Stimulated activated CD4-positive, alpha-beta T cell treated with anti-CD3 and anti-CD28 coated beads, Interleukin-12 subunit alpha, Interleukin-12 subunit beta, amount 100 ng/mL, for 24 hours (primary cell): Measurements from ENCODE around the gene HSD3B7.
"Not testable (repeated sequence)": the region's sequence is repeated elsewhere in the genome, so short reads cannot be mapped to it uniquely, and the experiment has no call there.

Source experiments
- DNase-seq, 2 experiments: peaks; one replicate each; pipeline ENCODE4 v3.0.0-alpha.2; 2020; ENCODE audit warnings: low read depth in 2 of 2

The HSD3B7 gene

GRCh38 chr16:31000671-31001382, 15.8 kb downstream of the HSD3B7 start:
- DNase-seq: no peak

GRCh38 chr16:31001507-31002249, 16.7 kb downstream of the HSD3B7 start:
- no peak for DNase-seq

- DNase-seq: no peak
These were observed 17.3 kb downstream of the HSD3B7 start for GRCh38 chr16:31002250-31002700.

DNA sequence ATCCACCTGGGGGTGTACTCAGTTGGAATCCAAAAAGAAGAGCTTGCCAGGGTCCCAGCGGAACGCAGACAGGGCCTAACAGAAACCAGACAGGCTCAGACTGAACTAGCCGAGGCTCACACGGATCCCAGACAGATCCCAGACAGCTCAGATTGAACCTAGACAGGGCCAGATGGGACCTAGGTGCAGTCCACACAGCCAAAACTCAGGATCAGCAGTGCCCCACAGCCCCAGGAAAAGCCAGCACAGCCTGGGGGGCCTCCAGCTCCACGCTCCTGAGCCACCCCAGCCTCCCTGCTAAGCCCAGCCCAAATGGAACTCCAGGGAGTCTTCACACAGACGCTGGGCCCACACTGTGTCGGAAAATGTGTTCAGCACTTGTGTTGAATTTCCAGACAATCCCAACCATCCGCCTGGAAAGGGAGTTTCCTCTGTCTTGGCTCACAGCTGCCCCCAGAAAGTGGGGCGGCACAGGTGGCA, 17.9 kb downstream of the HSD3B7 start:
- no peak for DNase-seq

GRCh38 chr16:31003744-31004143, 18.7 kb downstream of the HSD3B7 start:
- DNase-seq: no peak

DNA sequence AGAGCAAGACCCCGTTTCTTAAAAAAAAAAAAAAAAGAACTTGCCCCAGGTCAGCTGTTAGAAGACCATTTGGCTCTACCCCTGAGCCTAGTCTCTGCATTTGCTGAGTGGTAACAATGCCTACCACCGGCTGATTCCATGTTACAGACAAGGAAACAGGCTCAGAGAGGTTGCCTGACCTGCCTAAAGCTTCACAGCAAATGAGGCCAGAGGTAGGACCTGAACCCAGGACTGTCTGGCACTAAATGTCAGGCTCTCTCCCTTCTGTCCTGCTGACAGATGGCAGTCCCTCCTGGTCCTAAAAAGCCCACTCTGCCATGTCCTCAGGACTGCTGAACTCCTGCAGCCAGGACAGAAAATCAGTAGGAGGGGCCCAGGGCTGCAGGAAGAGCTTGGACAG, 19.7 kb downstream of the HSD3B7 start:
- no peak for DNase-seq

- DNase-seq: no peak
These were observed 20.5 kb downstream of the HSD3B7 start for GRCh38 chr16:31005350-31006085.

DNA sequence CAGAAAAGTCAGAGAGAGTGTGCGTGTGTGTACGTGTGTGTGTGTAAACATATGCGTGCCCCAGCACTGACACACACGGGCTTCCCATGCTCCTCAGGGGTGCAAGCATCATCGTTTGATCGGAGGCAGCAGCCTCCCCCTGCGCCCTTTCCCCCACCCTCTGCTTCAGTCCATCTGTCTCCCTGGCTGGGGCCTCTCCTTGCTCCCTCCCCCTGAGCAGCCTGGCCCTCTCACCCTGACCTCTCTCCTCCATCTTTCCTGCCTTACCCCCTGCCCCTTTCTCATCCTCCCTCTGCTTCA, 21.0 kb downstream of the HSD3B7 start:
- DNase-seq: no peak

GRCh38 chr16:31006589-31006988, 21.6 kb downstream of the HSD3B7 start:
- no peak for DNase-seq

DNA sequence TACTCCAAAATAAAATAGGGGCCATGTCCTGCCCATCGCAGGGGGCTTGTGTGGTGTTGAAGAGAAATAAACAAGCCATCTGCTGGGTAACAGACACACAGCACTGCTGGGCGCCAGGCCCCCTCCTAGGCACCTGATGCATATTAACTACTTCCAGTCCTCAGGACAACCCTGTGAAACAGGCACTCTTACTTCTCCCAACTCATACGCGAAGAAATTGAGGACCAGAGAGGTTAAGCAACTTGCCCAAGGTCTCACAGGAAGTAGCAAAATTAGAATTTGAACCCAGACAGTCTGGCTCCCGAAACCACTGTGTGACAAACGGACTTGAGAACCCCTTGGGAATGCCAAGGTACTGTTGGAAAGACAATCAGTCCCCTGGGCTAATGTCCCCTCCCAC, 22.7 kb downstream of the HSD3B7 start:
- no peak for DNase-seq

DNA sequence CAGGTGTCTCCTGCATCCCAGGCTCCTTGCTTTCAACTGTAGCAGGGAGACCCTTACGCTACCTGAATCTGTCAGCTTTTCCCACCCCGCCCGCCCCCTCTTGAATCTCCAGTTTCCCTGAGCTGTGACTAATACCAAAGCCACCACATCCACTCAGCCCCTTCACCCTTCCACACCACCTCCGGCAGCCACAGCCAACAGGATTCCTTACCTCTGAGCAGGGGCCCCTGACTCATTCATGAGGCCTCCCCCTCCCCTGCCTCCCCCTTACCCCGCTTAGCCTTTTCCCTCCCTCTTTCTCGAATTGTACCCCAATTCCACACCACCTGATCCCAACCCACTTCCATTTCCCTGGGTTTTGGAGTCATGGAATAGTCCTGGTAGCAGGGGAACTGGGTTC, 23.1 kb downstream of the HSD3B7 start:
- DNase-seq: no peak

- DNase-seq: no peak
These were observed 23.5 kb downstream of the HSD3B7 start for GRCh38 chr16:31008551-31008950.

DNA sequence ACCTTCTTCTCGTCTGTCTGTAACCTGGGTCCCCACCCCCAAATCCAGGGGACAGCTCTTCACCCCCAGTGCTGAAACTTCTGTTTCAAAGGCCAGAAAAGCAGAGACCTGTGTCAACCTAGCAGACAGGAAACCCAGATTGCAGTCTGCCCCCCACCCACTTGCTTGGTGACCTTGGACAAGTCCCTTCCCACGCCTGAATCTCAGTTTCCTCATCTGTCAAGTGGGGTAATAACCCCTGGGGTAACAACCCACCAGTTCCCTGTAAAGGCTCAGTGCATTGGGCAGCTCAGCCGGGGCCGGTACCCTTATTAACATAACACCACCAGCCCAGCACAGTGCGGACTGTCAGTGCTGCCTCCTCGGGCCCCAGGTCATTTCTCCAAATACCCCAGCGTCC, 24.1 kb downstream of the HSD3B7 start:
- no peak for DNase-seq

- DNase-seq: no peak
These were observed 25.0 kb downstream of the HSD3B7 start for GRCh38 chr16:31009894-31010584.

GRCh38 chr16:31010585-31011325, 25.7 kb downstream of the HSD3B7 start, which contains the start of gene STX1B:
Gene STX1B, minus strand, starts transcription at chr16:31010638. Its CDS starts 242 bp downstream, at chr16:31010396.
- peak in 1 of 2 experiments; percentile 36 for DNase-seq

DNA sequence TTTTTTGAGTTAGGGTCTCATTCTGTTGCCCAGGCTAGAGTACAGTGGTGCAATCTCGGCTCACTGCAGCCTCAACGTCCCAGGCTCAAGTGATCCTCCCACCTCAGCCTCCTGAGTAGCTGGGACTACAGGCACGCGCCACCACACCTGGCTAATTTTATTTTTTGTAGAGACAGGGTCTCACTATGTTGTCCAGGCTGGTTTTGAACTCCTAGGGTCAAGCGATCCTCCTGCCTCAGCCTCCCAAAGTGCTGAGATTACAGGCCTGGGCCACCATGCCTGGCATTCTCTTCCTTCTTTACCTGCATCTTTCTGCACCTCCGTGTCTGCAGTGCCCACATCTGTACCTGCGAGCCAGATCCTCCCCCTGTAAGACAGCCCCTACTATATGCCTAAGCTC, 26.8 kb downstream of the HSD3B7 start:
- not testable (repeated sequence) for DNase-seq

DNA sequence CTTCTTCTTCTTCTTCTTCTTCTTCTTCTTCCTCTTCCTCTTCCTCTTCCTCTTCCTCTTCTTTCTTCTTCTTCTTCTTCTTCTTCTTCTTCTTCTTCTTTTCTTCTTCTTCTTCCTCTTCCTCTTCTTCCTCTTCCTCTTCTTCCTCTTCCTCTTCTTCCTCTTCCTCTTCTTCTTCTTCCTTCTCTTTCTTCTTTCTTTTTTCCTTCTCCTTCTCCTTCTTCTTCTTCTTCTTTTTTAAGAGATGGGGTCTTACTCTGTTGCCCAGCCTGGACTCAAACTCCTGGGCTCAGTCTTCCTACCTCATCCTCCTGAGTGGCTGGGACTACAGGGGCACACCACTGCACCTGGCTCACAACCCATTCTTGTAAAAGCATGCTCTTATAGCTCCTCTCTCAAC, 28.3 kb downstream of the HSD3B7 start:
- DNase-seq: not testable (repeated sequence)

DNA sequence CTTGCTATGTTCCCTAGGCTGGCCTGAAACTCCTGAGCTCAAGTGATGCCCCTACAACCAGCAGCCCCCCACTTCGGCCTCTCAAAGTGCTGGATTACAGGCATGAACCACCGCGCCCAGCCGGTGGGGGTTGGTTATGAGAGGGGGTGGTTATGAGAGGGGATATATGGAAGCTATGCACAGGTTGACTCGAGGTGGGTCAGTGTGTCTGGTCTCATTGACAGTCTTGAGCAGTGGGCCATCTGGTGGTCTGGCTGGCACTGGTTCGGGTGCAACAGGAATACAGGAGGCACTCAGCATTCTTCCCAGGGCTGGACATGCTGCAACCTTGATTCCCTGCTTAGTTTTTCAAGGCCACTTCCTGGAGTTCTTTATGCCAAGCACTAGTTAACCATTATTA, 31.0 kb downstream of the HSD3B7 start:
- no peak for DNase-seq

DNA sequence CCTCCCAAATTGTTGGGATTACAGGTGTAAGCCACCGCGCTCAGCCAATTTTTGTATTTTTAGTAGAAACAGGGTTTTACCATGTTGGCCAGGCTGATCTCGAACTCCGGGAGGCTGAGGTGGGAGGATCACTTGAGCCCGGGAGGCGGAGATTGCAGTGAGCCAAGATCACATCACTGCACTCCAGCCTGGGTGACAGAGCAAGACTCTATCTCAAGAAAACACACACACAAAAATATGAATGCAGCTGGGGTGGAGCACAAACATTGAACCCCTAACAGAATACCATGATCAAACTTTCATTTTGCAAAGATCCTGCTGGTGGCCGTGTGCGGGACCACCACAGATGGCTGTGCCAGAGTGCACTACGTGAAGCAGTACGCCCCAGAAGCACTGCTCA, 32.7 kb downstream of the HSD3B7 start:
- DNase-seq: not testable (repeated sequence)

GRCh38 chr16:31020536-31020935, 35.5 kb downstream of the HSD3B7 start:
- no peak for DNase-seq

GRCh38 chr16:31022544-31023251, 37.7 kb downstream of the HSD3B7 start:
- no peak for DNase-seq
